GM18517 (cell line): Measurements from ENCODE around the gene MCOLN3.
"Not testable (repeated sequence)": the region's sequence is repeated elsewhere in the genome, so short reads cannot be mapped to it uniquely, and the experiment has no call there.

Experiments
- ATAC-seq: cut with Tn5 transposase; IDR thresholded peaks from one replicate; pipeline ENCODE4 v1.9.1; 2021; ENCODE audit warnings: mild to moderate bottlenecking, moderate library complexity; ENCODE audit not compliant: unreplicated experiment

MCOLN3 gene

GRCh38 chr1:84995484-84996334, 52.6 kb downstream of the MCOLN3 start:
- peak; percentile 68 for ATAC-seq

DNA sequence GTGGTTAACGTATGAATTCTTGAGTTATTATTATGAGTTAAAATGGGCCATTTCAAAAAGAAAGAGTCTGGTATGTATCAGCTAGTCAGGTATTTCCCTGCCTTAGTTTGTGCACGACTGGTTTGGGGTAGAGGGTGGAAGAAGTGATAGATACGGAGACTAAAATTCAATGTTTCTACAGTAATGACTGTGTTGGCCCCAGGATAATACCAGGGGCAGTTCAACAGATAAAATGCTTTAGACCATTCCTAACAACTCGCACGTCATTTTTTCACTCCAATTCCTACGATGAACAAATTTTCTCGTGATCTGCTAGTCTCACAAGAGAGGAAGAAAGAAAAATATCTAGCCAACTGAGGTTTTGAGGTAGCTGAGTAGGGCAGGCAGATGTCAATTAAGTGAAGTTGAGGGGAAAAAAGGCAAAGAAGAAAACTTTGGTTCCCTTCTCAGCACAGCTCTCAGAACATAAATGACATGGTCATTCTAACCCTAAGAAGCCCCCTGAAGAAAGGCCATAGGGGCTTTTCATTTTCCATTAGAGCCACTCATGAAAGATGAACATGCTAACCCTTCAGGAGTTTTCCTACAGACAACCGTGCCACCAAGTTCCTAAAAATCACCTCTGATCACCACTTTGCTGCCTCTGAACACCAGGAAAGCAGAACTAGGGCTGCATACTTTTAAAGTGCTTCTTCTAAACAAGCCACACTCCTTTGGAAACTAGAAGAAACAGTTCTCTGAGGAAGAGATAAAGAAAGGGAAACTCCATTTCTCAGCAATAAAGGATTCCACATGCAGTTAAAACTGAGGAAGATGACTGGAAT, 57.0 kb downstream of the MCOLN3 start:
- peak; percentile 29 for ATAC-seq

DNA sequence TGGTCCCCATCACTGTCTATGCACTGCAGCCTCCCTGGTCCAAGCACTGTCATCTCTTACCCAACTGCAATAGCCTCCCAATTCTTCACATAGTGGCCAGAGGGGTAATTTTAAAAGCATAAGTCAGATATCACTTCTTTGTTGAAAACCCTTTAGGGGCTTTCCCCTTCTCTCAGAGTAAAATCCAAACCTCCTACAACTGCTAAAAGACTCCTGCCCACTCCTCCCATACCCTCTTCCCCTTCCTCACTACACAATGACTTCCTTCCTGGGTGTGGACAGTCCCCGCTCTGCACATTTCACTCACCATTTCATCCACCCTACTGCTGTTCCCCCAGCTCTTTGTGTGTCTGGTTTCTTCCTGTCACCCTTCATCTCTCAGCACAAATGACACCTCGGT, 59.7 kb downstream of the MCOLN3 start:
- peak; percentile 63 for ATAC-seq

GRCh38 chr1:84986561-84986960, 61.7 kb downstream of the MCOLN3 start:
- ATAC-seq, result not testable (repeated sequence)

- ATAC-seq, result no peak
Observed at GRCh38 chr1:84985365-84985764, 62.9 kb downstream of the MCOLN3 start.

- no peak for ATAC-seq
Observed at GRCh38 chr1:84982395-84982794, 65.9 kb downstream of the MCOLN3 start.

GRCh38 chr1:84975035-84975434, 73.3 kb downstream of the MCOLN3 start:
- no peak for ATAC-seq

DNA sequence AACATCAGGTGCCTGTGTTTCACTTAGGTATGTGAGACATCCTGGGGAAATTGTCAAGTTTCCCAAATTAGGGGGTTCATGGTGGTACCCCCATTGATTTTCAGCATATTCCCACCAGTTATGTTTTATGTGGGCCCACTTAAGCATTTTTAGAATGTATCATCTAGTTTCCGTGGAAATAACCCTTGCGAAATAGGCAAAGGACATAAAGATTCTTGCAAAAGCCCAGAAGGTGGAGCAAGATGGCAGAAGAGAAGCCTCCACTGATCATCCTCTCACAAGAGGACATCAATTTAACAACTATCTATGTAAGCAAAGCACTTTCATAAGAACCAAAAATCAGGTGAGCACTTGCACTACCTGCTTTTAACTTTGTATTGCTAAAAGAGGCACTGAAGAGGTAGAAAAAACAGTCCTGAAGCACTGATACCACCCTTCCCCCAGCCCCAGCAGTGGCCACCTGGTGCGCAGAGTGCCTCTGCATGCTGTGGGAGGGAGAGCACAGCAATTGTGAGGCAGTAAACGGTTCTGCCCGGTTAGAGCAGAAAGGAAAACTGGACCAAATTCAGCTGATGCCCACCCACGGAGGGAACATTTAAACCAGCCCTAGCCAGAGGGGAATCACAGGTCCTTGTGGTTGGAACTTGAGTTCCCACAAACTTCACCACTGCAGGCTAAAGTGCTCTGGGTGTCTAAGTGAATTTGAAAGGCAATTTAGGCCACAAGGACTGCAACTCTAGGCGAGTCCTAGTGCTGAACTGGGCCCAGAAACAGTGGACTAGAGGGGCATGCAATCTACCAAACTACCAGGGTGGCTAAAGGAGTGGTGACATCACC, 74.6 kb downstream of the MCOLN3 start:
- ATAC-seq, result peak; percentile 38

DNA sequence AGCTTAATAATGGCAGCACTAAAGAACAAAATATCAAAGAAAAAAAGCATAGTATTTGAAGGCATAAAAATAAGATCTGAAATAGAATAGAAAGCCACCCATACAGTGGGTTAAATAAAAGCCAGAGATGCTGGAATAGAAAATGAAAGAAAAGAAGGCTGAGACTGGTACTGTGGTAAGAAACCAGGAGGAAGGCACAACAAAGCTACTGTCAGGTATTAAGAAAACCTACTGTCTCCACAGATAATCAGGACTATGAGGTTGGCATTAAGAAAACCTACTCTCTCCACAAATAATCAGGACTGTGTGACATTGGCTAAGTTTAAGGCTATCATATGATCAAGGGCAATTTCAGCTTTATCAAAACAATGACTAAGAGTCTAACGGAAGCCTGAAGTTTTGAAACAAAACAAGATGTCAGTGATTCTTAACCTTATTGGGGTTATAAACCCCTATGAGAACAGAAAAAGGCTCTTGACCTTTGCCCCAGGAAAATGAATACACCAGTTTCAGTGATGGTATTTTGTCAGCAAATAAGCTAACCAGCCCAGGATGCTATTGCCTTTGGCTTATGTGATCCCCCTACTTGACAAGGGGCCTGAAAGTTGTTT, 75.8 kb downstream of the MCOLN3 start:
- peak; percentile 46 for ATAC-seq

DNA sequence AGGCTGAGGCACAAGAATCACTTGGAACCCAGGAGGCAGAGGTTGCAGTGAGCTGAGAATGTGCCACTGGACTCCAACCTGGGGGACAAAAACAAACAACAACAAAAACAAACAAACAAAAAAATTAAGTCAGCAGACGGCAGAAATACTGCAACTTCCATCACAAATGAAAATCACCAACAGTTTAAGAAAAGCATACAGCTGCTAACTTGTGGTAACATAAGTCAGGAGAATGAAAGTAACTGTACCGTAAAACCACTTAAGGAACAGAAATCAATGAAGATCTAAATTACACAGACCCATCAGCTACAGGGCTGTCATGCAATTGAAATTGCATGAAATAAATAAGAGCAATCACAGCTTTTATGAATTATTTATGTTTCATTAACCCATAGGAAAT, 76.3 kb downstream of the MCOLN3 start:
- ATAC-seq, result peak; percentile 47

DNA sequence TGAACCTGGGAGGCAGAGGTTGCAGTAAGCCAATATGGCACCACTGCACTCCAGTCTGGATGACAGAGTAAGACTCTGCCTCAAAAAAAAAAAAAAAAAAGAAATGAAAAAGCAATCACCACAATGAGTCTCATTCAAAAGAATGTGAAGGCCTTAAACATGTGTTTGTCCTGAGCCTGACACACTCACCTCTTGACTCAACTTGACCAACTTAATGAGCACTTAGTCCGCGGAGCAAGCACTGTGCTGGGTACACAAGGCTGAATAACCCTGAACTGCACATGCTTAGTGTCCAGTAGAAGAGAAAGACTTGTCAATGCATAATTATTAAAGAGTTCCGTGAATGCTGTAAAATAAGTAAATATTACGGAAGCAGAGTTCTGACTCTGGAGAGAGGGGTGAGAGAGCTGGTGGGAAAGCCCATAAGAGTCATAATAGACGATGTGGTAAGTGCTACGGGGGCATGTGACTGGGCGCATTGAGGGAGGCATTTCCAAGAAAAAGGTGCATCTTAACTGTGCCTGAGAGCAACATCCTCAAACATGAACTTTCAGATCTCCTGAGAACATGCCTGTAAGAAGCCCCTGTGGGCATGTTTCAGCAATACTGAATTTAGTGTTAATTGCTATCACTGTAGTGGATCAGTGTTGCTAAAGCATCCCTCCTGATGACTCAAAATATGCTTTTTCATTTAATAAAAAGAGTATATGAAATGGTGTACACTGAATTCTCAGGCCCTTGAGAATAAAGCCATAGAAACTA, 78.6 kb downstream of the MCOLN3 start:
- ATAC-seq, result peak; percentile 36

DNA sequence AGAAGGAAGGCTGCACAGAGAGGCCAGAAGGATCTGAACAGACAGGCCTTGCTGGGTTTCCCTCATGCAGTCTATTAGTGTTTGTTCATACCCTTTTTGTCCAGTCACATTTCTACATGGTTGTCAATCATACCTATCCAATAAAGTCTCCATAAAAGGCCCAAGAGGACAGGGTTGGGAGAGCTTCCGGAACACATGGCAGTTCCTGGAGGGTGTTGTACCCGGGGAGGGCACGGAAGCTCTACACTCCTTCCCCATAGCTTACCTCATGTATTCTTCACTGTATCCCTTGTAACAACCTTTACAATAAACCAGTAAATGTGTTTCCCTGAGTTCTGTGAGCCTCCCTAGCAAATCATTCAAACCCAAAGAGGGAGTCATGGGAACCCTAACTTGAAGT, 79.4 kb downstream of the MCOLN3 start:
- no peak for ATAC-seq

DNA sequence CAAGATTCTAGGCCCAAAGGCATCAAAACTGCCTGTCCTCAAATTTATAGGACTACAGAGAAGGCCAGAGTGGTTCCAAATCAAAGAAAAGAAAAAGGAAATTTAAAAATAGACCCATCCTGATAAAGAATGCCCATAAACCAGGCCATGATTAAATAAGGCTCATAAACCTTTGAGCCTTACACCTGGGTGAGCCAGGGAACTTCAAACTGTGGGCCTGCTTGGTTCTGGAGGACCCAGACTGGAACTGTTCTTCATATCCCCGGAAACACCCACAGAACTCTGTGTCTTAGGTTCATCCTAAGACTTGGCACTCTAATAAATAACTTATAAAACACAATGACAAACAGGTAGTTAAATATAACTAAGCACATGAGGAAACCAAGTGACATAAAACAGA, 80.2 kb downstream of the MCOLN3 start:
- no peak for ATAC-seq
